ENCODE measurements around the gene CNPY3.

DNA sequence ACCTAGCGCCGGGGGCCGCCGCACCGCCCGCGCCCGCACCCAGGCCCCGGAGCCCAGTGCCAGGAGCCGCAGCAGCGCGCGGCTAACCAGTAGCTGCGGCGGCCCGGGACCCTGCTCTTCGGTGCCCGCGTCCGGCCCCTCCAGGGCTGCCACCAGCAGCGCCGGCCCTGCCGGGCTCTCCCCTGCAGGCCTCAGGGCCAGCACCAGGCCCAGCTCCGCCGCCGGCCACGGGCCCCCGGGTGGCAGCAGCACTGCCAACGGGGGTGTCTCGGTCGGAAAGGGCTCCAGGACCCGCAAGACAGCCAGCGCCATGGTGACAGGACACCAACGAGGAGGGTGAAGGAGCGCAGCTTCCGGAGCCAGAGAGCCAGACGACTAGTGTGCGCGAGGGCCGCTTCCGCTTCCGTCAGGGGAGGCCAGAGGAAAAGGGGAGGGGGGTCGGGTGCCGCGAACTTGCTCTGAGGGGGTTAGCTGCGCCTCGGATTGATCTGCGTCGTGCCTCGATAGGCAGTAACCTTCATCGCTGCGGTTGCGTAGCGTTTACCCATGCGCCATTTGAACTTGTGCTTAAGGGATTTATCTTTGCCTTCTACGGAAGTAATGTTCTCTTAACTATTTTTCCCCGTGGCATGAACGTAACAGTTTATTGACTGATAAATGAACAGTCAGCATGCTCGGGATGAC, 49.7 kb downstream of the CNPY3 start, which contains the start of gene PEX6:
- TF ChIP-seq, protein P1, sequence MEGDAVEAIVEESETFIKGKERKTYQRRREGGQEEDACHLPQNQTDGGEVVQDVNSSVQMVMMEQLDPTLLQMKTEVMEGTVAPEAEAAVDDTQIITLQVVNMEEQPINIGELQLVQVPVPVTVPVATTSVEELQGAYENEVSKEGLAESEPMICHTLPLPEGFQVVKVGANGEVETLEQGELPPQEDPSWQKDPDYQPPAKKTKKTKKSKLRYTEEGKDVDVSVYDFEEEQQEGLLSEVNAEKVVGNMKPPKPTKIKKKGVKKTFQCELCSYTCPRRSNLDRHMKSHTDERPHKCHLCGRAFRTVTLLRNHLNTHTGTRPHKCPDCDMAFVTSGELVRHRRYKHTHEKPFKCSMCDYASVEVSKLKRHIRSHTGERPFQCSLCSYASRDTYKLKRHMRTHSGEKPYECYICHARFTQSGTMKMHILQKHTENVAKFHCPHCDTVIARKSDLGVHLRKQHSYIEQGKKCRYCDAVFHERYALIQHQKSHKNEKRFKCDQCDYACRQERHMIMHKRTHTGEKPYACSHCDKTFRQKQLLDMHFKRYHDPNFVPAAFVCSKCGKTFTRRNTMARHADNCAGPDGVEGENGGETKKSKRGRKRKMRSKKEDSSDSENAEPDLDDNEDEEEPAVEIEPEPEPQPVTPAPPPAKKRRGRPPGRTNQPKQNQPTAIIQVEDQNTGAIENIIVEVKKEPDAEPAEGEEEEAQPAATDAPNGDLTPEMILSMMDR (IDR thresholded peaks at IDR 0.05; ENCODE audit: low read depth, low read length), result no peak
- no peak for TF ChIP-seq EZH2phosphoT487 (IDR thresholded peaks at IDR 0.05; ENCODE audit: low read depth)

Measured in OCI-LY3 (cell line).